ENCODE data around the gene PLXNB3. TPM values are rescaled to one million over a fixed set of nuclear protein-coding genes. Genes with fewer than 3 reads are reported as not detected.

PLXNB3 gene
- total RNA-seq, 2 donors from 2014 or later, result 5.9 to 7.1 TPM

GRCh38 chrX:153770601-153771414 is 6.8 kb downstream of the PLXNB3 start:
- intact Hi-C loops (cut with DNase I), result no loop called here
- DNase-seq (no peak), ATAC-seq (no peak)

GRCh38 chrX:153771415-153772315 is 7.6 kb downstream of the PLXNB3 start:
- no peak for DNase-seq

GRCh38 chrX:153772316-153773217 is 8.5 kb downstream of the PLXNB3 start:
- DNase-seq (no peak), ATAC-seq (no peak)
- intact Hi-C loops (cut with DNase I), result no loop called here

More at GRCh38 chrX:153771415-153772315, 7.6 kb downstream of the PLXNB3 start:
- ATAC-seq, result no peak
- intact Hi-C loops (cut with DNase I), result no loop called here

GRCh38 chrX:153773218-153773611 is 9.2 kb downstream of the PLXNB3 start:
- no peak for ATAC-seq
- peak; percentile 12 for DNase-seq
- intact Hi-C loops (cut with DNase I), result no loop called here

GRCh38 chrX:153773741-153774575 is 9.9 kb downstream of the PLXNB3 start:
- DNase-seq (peak; percentile 17), ATAC-seq (no peak)
- intact Hi-C loops (cut with DNase I), result no loop called here

GRCh38 chrX:153774576-153775292 is 10.7 kb downstream of the PLXNB3 start:
- intact Hi-C loops (cut with DNase I), result no loop called here
- ATAC-seq (no peak), DNase-seq (peak; percentile 18)

- peak; percentile 16 for DNase-seq
- intact Hi-C loops (cut with DNase I), result no loop called here
- no peak for ATAC-seq
Observed at GRCh38 chrX:153775293-153776119, 11.5 kb downstream of the PLXNB3 start.

GRCh38 chrX:153776120-153776599 is 12.1 kb downstream of the PLXNB3 start:
- no peak for ATAC-seq
- intact Hi-C loops (cut with DNase I), result no loop called here
- no peak for DNase-seq

GRCh38 chrX:153776611-153777045 is 12.6 kb downstream of the PLXNB3 start:
- ATAC-seq, result no peak
- intact Hi-C loops (cut with DNase I), result no loop called here
- DNase-seq, result peak; percentile 16

- intact Hi-C loops (cut with DNase I), result no loop called here
- DNase-seq, result peak; percentile 14
- no peak for ATAC-seq
Observed at GRCh38 chrX:153777261-153778090, 13.4 kb downstream of the PLXNB3 start.

- ATAC-seq (no peak), DNase-seq (peak; percentile 20)
- intact Hi-C loops (cut with DNase I), result no loop called here
Observed at GRCh38 chrX:153778181-153778580, 14.1 kb downstream of the PLXNB3 start.

GRCh38 chrX:153778684-153779101 is 14.6 kb downstream of the PLXNB3 start:
- ATAC-seq, result no peak
- intact Hi-C loops (cut with DNase I), result no loop called here
- DNase-seq, result no peak

GRCh38 chrX:153779891-153780677 is 16.0 kb downstream of the PLXNB3 start:
- no peak for ATAC-seq
- no peak for DNase-seq
- intact Hi-C loops (cut with DNase I), result no loop called here

- ATAC-seq (peak; percentile 65 to 68), DNase-seq (no peak)
- intact Hi-C loops (cut with DNase I), result no loop called here
Observed at GRCh38 chrX:153780678-153781427, 16.8 kb downstream of the PLXNB3 start, which contains the start of gene SRPK3. SRPK3 (plus strand) TSS chrX:153781041; CDS start chrX:153781087, 46 bp downstream.
